ENCODE results near the gene OS9.
"Not testable (repeated sequence)": the region's sequence is repeated elsewhere in the genome, so short reads cannot be mapped to it uniquely, and the experiment has no call there.

The OS9 gene

DNA sequence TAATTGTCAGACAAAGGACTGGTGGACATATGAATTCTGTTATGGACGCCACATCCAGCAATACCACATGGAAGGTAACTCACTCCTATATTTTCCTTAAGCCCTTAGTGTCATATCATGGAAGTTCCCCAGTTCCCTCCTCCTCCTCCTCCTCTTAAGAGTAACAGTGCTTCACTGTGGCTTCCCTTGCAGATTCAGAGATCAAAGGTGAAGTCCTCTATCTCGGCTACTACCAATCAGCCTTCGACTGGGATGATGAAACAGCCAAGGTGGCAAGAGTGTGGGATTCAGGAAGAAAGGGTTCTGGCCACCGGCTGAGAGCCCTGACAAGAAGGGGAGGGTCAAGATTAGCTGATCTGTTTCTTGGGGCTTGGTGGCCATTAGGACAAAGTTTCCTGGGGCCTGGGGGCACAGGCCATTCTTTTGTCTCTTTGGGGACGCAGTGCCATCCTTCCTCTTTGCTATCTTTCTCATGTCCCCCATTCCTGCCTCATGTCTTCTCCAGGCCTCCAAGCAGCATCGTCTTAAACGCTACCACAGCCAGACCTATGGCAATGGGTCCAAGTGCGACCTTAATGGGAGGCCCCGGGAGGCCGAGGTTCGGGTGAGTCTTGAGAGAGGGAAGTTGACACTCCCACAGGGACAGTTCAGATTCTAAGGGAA, 2.0 kb downstream of the OS9 start:
- no peak for DNase-seq

DNA sequence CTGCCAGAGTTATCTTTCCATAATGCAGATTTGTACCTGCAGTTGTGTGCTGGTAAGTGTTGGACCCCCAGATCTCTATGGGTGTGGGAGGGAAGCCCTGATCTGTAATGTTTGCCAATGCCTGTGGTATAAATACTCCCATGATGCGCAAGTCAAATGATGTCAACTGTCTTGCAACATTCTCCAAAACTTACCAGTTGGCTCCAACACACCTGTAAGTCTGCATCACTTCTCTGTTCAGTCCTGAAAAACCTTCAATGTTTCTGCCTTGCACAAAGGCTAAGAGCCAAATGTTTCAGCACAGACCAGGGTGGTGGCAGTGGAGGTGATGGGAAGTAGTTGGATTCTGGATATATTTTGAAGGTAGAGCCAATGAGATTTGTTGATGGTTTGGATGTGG, 3.1 kb downstream of the OS9 start:
- no peak for DNase-seq

DNA sequence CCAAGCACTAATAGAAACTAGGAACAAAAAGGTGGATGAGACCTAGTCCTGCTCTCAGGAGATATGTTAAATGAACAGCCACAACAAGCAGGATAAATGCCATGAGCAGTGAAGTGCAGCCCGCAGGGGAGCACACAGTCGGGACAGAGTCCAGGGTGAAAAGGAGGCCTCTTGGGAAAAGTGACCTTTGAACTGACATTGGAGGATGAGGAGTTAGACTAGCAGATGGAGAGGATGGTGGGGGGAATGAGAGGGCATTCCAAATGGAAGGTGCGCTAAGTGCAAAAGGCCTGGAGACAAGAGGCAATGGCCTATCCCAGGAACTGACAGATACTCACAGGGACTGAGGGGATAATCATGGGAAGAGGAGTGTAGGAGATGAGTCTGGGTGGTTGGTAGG, 4.5 kb downstream of the OS9 start:
- no peak for DNase-seq

DNA sequence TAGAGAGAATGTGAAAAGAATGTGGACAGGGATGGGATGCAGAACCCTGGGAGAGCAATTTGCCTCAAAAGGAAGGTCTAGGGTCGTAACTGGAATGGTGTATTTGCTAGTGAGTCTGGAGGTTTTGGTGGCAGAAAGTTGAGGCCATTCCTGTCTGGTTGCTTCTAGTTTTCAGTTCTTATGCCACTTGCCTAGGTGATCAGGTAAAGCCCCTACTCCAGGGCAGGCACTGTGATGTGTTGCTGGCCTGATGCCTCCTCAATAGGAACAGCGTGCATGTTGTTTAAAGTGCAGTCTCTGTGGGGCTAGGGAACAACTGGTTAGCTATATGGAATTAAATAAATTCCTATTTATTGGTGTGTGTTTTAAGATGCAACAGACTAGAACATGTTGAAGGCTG, 6.4 kb downstream of the OS9 start:
- no peak for DNase-seq

DNA sequence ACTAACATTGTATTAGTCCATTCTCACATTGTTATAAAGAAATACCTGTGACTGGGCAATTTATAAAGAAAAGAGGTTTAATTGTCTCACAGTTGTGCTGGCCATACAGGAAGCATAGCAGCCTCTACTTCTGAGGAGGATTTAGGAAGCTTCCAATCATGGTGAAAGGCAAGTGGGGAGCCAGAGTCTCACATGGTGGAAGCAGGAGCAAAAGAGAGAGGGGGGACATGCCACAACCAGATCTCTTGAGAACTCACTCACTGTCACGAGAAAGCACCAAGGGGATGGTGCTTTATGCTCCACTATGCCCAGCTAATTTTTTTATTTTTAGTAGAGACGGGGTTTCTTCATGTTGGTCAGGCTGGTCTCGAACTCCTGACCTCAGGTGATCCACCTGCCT, 13.3 kb downstream of the OS9 start:
- no peak for DNase-seq

DNA sequence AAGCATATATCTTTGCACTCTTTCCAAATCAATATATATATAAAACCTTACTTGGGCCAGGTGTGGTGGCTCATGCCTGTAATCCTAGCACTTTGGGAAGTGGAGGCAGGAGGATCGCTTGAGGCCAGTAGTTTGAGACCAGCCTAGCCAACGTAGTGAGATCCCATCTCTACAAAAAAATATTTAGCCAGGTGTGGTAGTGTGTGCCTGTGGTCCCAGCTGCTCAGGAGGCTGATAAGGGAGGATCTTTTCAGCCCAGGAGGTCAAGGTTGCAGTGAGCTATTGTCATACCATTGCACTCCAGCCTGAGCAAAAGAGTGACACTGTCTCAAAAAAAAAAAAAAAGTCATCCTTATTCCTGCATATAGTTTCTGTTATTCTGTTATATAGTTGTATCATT, 14.4 kb downstream of the OS9 start:
- no peak for DNase-seq

DNA sequence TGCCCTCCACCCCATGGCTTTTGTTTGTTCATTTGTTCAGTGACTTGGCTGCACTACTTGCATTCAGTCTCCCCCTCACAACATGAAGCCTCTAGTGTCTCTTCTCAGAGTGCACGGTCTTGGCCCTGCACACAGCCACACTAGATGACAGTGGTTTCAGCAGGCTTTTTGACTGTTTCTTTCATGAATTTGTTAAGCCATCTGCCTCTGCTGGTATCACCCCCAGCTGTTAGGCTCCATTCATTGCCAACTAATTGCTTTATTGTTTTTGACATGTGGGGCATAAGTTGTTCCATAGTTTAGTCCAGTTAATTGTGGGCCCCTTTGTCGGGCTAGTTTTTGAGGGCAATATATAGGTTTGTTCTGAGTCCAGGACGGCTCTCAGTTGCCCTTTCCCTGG, 18.8 kb downstream of the OS9 start:
- DNase-seq, result no peak

DNA sequence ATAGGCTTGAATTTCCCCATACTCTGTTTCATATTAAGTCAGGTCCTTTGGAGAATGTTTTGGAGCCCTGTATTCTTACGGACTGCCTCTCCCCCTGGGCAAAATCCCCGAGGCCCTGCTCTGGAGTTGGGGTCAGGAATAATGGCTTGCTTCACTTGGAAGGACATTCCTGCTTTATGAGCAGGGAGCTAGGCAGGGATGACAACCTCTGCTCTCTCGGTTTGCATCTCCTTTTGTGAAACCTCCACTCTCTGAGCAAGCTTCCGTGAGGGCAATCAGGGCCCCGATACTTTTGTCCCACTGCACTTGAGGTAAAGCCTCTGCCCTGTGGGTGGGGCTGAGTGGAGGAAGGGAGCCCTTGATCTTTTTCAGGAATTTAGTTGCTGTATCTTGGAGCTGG, 19.3 kb downstream of the OS9 start:
- no peak for DNase-seq

DNA sequence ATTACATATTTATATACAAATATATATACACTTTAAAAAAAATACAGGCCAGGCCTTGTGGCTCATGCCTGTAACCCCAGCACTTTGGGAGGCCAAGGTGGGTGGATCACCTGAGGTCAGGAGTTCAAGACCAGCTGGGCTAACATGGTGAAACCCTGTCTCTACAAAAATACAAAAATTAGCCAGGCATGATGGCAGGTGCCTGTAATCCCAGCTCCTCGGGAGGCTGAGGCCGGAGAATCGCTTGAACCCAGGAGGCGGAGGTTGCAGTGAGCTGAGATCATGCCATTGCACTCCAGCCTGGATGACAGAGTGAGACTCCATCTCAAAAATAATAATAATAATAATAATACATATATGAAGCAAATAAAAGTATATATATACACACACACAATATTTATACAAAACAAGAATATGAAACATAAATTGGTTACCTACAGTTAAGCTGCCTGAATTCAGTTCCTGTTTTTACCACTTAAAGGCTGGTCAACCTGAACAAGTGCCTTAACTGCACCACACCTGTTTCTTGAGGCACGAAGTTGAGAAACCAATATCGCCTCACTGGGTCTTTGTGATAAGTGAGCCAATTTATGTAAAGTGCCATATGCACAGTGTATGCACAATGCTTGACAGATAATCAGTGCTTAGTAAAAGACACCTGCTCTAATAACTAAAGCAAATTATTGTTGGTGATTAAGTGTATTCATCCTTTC, 21.3 kb downstream of the OS9 start:
- DNase-seq, result not testable (repeated sequence)

DNA sequence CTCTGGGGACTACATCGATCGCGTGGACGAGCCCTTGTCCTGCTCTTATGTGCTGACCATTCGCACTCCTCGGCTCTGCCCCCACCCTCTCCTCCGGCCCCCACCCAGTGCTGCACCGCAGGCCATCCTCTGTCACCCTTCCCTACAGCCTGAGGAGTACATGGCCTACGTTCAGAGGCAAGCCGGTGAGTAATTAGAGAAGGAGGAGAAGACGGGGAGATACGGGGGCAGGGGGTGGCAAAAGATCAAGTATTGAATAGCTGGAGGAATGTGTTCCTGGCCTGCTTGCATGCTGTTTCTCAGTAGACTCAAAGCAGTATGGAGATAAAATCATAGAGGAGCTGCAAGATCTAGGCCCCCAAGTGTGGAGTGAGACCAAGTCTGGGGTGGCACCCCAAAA, 21.9 kb downstream of the OS9 start:
- no peak for DNase-seq

DNA sequence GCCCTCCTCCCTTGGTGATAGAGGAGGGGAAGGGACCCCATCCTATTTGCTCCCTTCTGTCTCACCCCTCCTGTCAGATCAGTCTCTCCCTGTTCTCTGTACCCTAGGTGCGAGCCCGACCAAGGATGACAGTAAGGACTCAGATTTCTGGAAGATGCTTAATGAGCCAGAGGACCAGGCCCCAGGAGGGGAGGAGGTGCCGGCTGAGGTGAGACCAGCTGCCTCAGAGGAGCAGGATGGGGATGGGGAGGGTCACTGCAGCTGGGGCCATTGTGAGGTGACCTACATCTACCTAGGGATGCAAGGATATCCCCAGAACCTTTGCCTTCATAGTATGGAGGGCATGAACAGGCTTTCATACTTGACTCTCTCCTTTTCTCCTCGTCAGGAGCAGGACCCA, 22.4 kb downstream of the OS9 start:
- DNase-seq, result no peak

DNA sequence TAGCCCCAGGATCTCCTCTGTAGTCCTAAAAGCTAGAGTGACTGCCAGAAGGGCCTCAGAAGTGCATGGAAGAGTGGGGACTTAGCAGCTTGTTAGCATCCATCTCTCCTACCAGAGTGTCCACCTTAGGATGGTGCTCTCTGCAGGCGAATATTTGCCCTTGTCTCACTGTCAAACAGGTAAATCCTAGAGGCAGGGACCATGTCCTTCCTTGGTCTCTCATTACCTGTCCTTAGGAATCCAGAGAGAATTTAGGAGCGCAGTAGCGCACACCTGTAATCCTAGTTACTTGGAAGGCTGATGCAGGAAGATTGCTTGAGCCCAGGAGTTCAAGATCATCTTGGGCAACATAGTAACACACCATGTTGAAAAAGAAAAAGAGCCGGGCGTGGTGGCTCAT, 23.2 kb downstream of the OS9 start:
- no peak for DNase-seq

DNA sequence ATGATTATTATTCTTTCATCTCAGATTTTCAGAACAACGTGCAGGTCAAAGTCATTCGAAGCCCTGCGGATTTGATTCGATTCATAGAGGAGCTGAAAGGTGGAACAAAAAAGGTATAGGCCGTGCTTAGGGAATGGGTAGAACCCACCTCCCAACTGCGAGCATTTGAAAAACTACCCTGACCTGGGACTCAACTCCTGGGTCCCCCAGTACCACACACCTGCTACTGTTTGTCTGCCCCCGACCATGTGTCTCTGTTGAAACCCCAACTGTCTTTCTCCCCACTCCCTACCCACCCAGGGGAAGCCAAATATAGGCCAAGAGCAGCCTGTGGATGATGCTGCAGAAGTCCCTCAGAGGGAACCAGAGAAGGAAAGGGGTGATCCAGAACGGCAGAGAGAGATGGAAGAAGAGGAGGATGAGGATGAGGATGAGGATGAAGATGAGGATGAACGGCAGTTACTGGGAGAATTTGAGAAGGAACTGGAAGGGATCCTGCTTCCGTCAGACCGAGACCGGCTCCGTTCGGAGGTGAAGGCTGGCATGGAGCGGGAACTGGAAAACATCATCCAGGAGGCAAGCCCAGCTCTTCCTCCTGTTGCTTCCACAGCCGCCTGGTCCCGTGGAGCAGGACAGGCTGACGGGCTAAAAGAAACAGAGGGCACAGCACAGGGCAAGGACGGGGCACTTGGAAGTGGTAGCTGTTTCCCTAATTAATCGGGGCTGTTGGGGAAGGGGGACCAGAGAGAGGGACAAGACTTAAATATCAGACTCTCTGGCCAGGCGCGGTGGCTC, 24.1 kb downstream of the OS9 start:
- DNase-seq, result no peak

DNA sequence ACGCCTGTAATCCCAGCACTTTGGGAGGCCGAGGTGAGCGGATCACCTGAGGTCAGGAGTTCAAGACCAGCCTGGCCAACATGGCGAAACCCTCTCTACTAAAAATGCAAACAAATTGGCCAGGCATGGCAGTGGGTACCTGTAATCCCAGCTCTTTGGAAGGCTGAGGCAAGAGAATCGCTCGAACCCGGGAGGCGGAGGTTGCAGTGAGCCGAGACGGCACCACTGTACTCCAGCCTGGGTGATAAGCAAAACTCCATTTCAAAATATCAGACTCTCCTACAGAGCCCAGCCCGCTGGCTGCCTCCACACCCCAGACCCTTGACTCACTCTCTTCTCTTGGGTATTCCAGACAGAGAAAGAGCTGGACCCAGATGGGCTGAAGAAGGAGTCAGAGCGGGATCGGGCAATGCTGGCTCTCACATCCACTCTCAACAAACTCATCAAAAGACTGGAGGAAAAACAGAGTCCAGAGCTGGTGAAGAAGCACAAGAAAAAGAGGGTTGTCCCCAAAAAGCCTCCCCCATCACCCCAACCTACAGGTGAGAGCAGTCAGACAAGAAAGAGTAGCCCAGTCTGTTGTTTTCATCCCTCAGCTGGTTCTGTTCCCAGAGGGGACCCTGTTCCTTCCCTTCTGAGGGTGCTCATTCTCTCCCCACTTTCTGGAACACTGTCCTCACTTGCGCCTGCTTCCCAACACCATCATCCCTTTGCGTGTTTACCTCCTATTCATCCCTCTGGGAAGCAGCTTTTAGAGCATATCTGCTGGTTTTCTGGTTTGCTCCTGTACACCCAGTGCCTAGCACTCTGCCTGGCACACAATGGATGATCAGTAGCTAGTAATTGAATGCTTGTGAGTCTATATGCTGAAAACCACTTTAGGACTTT, 25.0 kb downstream of the OS9 start:
- no peak for DNase-seq

DNA sequence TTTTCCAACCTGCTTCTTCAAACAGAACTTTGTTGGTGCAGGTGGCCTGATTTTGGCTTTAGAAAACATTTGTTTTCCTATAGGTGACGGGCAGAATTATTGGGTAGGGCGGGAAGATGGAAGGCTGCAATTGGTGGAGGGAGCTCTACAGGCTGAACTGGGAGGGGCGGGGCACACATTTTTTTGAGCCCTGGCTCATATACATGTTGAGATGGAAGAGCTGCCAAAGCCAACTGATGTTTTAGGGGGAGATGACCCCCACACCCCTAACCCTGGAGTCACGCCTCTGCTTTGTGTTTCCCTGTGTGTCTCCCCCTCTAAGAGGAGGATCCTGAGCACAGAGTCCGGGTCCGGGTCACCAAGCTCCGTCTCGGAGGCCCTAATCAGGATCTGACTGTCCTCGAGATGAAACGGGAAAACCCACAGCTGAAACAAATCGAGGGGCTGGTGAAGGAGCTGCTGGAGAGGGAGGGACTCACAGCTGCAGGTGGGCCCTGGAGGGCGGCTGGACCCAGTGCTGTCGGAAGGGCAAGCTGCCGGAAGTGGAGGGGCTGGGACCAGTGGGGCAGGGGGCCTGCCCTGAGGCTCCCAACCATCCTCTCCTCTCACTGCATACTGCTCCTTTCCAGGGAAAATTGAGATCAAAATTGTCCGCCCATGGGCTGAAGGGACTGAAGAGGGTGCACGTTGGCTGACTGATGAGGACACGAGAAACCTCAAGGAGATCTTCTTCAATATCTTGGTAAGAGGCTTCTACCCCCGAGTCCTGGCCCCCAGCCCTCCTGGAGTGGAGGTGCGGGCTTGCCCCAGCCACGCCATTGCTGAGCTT, 26.1 kb downstream of the OS9 start:
- no peak for DNase-seq

DNA sequence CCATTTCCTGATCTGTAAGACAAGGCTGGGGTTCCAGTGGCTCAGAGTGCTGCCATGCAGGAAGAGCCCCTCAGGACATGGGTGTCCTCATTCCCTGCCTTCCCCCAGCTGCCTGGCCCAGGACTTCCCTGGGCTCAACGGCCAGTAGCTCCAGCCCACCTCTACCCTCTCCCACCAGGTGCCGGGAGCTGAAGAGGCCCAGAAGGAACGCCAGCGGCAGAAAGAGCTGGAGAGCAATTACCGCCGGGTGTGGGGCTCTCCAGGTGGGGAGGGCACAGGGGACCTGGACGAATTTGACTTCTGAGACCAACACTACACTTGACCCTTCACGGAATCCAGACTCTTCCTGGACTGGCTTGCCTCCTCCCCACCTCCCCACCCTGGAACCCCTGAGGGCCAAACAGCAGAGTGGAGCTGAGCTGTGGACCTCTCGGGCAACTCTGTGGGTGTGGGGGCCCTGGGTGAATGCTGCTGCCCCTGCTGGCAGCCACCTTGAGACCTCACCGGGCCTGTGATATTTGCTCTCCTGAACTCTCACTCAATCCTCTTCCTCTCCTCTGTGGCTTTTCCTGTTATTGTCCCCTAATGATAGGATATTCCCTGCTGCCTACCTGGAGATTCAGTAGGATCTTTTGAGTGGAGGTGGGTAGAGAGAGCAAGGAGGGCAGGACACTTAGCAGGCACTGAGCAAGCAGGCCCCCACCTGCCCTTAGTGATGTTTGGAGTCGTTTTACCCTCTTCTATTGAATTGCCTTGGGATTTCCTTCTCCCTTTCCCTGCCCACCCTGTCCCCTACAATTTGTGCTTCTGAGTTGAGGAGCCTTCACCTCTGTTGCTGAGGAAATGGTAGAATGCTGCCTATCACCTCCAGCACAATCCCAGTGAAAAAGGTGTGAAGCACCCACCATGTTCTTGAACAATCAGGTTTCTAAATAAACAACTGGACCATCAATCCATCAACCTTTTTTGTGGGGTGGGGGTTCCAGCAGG, 27.0 kb downstream of the OS9 start:
- no peak for DNase-seq

DNA sequence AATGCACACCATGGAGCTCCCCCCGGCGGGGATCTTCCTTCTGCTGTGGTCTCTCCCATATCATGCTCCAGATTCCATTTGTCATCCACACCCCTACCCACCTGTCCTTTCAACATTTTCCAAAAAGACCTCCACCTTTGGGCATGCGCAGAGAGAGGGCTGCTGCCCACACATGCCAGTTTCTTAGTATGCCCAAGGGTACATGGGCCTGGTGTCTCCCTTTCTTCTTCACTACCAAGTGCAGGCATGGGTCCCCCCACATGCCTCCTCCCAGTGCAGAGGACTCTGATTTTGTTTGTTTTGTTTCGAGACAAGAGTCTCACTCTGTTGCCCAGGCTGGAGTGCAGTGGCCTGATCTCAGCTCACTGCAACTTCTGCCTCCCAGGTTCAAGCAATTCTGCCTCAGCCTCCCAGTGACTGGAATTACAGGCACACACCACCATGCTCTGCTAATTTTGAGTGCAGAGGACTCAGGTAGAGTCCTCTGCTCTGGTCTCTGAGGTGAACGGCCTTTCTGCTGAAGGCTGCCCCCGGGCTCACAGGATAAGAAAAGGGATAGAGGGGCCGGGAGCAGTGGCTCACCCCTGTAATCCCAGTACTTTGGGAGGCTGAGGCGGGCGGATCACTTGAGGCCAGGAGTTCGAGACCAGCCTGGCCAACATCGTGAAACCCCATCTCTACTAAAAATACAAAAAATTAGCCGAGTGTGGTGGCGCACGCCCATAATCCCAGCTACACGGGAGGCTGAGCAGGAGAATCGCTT, 28.1 kb downstream of the OS9 start:
- not testable (repeated sequence) for DNase-seq

DNA sequence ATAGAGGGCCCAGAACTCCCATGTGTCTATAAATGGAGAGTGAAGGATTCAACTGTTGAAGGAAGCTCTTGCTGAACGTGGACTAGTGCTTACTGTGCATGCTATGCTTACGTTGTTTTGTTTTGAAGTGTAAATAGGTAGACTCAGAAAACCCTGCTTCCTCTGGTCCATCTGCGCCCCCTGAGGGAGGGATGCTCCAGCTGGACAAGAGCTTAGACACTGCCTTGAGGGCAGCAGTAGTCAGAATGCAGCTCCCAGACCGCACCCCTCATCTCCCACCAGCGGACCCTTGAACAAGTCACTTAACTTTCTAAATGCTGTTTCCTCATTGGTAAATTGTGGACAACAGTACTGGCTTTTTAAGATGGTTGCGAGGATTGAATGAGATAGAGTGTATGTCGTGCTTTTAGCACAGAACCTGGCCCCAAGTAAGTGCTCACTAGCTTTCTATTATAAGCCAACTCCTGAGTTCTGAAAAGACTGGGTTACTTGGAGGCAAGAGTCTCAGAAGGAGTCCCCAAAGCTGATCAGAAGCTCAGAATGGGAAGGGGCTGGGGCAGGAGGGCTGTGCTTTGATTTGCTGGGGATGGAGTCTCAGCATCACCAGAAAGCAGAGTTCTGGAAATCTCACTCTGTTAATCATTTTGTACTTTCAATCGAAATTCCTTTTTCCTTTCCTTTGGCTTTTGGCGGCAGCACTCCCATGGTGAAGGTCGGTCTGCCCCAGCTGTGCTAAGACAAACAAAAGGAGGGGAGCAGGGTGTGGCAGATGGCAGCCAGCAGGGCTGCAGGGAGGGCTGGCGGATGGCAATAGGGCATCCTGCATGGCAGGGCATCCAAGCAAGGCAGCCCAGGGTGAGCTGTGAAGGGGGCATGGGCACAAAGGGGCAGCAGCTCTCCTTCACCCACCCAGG, 29.0 kb downstream of the OS9 start:
- no peak for DNase-seq

DNA sequence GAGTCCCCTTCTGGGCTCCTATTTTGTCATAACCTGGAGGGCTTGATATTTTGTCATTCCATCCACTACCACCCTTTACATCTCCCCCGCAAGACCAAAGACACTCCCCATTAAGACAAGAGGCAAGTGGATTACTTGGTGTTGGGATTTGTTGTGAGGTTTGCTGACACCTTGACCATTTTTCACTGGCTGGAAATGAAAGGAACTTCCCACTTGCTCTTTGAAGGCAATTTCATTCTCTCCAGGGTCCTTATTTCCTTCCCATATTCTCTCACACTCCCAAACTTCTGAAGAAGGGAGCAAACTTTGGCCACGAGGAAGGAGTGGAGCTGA, 29.7 kb downstream of the OS9 start:
- DNase-seq, result no peak
